Thymus (tissue), 14 donors: ENCODE data around the gene NEU4. TPM values are rescaled to one million over a fixed set of nuclear protein-coding genes. Genes with fewer than 3 reads are reported as not detected.
"Not testable (repeated sequence)": the region's sequence is repeated elsewhere in the genome, so short reads cannot be mapped to it uniquely, and the experiment has no call there.

ENCODE experiments used
- DNase-seq, 9 donors: peaks; one replicate each; pipeline ENCODE4 v3.0.0-alpha.2; 2013; ENCODE audit warnings: low spot score in 9 of 9, low read depth in 6 of 9, missing footprints in 1 of 9
- H3K27ac ChIP-seq, 2 donors: one replicate each; pipeline ENCODE4 v1.5.1; 2013; ENCODE audit warnings: control low read depth in 1 of 2, low read depth in 1 of 2, low read length in 1 of 2, mild to moderate bottlenecking in 1 of 2, moderate library complexity in 1 of 2
- H3K27me3 ChIP-seq, 2 donors: one replicate each; pipeline ENCODE4 v1.5.1; 2013; ENCODE audit warnings: low read length in 1 of 2; ENCODE audit not compliant: control insufficient read depth in 2 of 2, insufficient read depth in 1 of 2
- H3K36me3 ChIP-seq, 2 donors: one replicate each; pipeline ENCODE4 v1.5.1; 2013; ENCODE audit warnings: low read length in 1 of 2, mild to moderate bottlenecking in 1 of 2, moderate library complexity in 1 of 2; ENCODE audit not compliant: control insufficient read depth in 2 of 2, insufficient read depth in 2 of 2
- H3K4me1 ChIP-seq, 2 donors: one replicate each; pipeline ENCODE4 v1.5.1; 2013; ENCODE audit warnings: low read length in 2 of 2; ENCODE audit not compliant: control insufficient read depth in 2 of 2, insufficient read depth in 2 of 2
- H3K4me3 ChIP-seq, 2 donors: one replicate each; pipeline ENCODE4 v1.5.1; 2013; ENCODE audit warnings: low read length in 2 of 2, control low read depth in 1 of 2, mild to moderate bottlenecking in 1 of 2
- H3K9me3 ChIP-seq, 2 donors: one replicate each; pipeline ENCODE4 v1.5.1; 2013; ENCODE audit warnings: low read length in 1 of 2, mild to moderate bottlenecking in 1 of 2; ENCODE audit not compliant: control insufficient read depth in 2 of 2, insufficient read depth in 1 of 2
- WGBS: extraction: QIAGEN DNeasy Blood & Tissue Kit; methylation state at CpG from one replicate; pipeline ENCODE4 v1.1.7; 2013; 5-methylcytosine and 5-hydroxymethylcytosine counted together
- long read RNA-seq, 10 donors: transcript quantifications; one replicate each; lab custom pipeline, GENCODE V29; 2026
- polyA plus RNA-seq: library from polyadenylated mRNA; stranded (reverse); fragments of 200-250 nt; gene quantifications from one replicate; pipeline ENCODE4 v1.2.3, GENCODE V29; 2013
- total RNA-seq: library from RNA; stranded (reverse); fragments of 120-200 nt; gene quantifications from one replicate; pipeline ENCODE4 v1.2.4, GENCODE V29; 2013
- donor health status: healthy.

NEU4 gene
- total RNA-seq (0.05 TPM), polyA plus RNA-seq (1.1 TPM)
- long read RNA-seq, donor 1: 0 reads
- long read RNA-seq, donor 2: 0 reads
- long read RNA-seq, donor 3: 0 reads
- long read RNA-seq, donor 4: 0 reads
- long read RNA-seq, donor 5: 0 reads
- long read RNA-seq, donor 6: 0 reads
- long read RNA-seq, donor 7: 0 reads
- long read RNA-seq, donor 8: 0 reads
- long read RNA-seq, donor 9: 0 reads
- long read RNA-seq, donor 10: 0 reads

GRCh38 chr2:241808721-241809382 is at the start of gene NEU4:
Gene NEU4, plus strand, starts transcription at chr2:241809193. Its CDS starts 5,292 bp downstream, at chr2:241814485.
- no peak within 1 kb of the TSS for H3K4me3 ChIP-seq
- no peak within 1 kb of the TSS for H3K27ac ChIP-seq
- H3K27me3 ChIP-seq: peaks cover 2 to 18% of the 10 kb centered on the region in 2 donors
- no peaks in the 10 kb centered on the region for H3K36me3 ChIP-seq
- H3K4me1 ChIP-seq: peaks cover 10 to 29% of the 10 kb centered on the region in 2 donors
- WGBS: 94% methylated on average over 31 of the region's 31 CpGs
- DNase-seq: no peak
- H3K9me3 ChIP-seq: peaks cover 0 to 9% of the 10 kb centered on the region in 2 donors

- 99% methylated on average over 11 of the region's 16 CpGs for WGBS
- not testable (repeated sequence) for DNase-seq, H3K4me3 ChIP-seq, H3K4me1 ChIP-seq, H3K27ac ChIP-seq, H3K27me3 ChIP-seq, H3K9me3 ChIP-seq
- peaks cover 34 to 36% of the 10 kb centered on the region in 2 donors for H3K36me3 ChIP-seq
Observed at GRCh38 chr2:241759893-241760292, 49.1 kb upstream of the NEU4 start.

- 97% methylated on average over 17 of the region's 17 CpGs for WGBS
- no peak for DNase-seq
- peaks cover 30 to 33% of the 10 kb centered on the region in 2 donors for H3K36me3 ChIP-seq
- H3K9me3 ChIP-seq: peaks cover 4 to 7% of the 10 kb centered on the region in 2 donors
- H3K27ac ChIP-seq: no peak overlapping the region
- H3K27me3 ChIP-seq: no peaks in the 10 kb centered on the region
- no peak overlapping the region for H3K4me3 ChIP-seq
- no peaks in the 10 kb centered on the region for H3K4me1 ChIP-seq
Observed at GRCh38 chr2:241760301-241760771, 48.7 kb upstream of the NEU4 start.

DNA sequence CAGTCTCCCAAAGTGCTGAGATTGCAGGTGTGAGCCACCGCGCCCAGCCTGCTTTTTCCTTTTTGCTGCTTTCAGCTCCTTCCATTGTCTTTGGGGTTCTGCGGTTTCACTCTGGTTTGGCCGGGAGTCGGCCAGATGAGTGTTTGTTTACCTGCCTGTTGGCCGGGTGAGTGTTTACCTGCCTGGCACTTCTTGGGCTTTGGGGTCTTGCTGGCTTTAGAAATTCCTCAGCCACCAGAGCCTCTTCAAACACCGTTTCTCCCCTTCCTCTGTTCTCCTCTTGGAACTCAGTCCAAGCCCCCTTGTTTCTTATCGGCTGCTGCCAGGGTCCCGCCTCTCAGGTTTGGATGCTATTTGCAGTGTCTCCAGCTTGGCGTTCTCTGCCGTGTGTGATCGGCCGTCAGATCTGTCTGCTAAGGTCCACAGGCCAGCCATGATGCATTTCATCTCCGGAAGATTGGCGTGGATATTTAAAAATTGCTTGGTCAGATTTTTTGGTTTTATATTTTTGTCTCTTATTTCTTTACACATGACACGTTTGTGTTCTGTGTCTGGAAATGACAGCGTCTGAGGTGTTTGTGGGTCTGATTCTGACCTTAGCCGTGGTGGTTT is 46.6 kb upstream of the NEU4 start:
- 90% methylated on average over 18 of the region's 18 CpGs for WGBS
- peaks cover 4 to 7% of the 10 kb centered on the region in 2 donors for H3K9me3 ChIP-seq
- DNase-seq: no peak
- H3K4me3 ChIP-seq: no peak overlapping the region
- no peaks in the 10 kb centered on the region for H3K4me1 ChIP-seq
- H3K36me3 ChIP-seq: peaks cover 12 to 15% of the 10 kb centered on the region in 2 donors
- H3K27ac ChIP-seq: no peak overlapping the region
- no peaks in the 10 kb centered on the region for H3K27me3 ChIP-seq

DNA sequence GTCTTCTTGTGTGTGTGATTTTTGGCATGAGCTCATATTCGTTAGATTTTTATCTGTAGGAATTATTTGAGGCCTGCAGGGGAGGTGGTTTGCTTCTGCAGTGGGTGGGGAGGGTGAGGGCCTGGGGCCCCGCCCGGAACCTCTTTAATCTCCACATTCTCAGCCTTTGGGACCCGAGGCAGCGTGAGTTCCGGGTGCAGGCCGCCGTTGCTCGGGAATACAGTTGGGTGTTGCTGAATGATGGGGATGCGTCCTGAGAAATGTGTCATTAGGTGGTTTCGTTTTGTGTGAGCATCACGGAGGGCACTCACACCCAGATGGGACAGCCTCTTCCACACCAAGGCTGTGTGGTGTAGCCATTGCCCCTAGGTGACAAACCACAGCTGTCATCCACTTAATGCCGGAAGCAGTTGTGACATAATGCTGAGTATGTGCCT is 46.0 kb upstream of the NEU4 start:
- Histone ChIP-seq H3K27ac (no peak overlapping the region), H3K36me3 (peaks cover 14 to 17% of the 10 kb centered on the region in 2 donors), H3K4me1 (no peaks in the 10 kb centered on the region), H3K4me3 (no peak overlapping the region), H3K9me3 (peaks cover 4 to 7% of the 10 kb centered on the region in 2 donors), H3K27me3 (no peaks in the 10 kb centered on the region)
- 94% methylated on average over 13 of the region's 13 CpGs for WGBS
- DNase-seq: no peak

- H3K36me3 ChIP-seq: peaks cover 13 to 14% of the 10 kb centered on the region in 2 donors
- DNase-seq: no peak
- H3K9me3 ChIP-seq: peaks cover 4 to 7% of the 10 kb centered on the region in 2 donors
- no peak overlapping the region for H3K4me3 ChIP-seq
- 91% methylated on average over 20 of the region's 20 CpGs for WGBS
- H3K27me3 ChIP-seq: no peaks in the 10 kb centered on the region
- H3K27ac ChIP-seq: no peak overlapping the region
- no peaks in the 10 kb centered on the region for H3K4me1 ChIP-seq
Observed at GRCh38 chr2:241763551-241764274, 45.3 kb upstream of the NEU4 start.

DNA sequence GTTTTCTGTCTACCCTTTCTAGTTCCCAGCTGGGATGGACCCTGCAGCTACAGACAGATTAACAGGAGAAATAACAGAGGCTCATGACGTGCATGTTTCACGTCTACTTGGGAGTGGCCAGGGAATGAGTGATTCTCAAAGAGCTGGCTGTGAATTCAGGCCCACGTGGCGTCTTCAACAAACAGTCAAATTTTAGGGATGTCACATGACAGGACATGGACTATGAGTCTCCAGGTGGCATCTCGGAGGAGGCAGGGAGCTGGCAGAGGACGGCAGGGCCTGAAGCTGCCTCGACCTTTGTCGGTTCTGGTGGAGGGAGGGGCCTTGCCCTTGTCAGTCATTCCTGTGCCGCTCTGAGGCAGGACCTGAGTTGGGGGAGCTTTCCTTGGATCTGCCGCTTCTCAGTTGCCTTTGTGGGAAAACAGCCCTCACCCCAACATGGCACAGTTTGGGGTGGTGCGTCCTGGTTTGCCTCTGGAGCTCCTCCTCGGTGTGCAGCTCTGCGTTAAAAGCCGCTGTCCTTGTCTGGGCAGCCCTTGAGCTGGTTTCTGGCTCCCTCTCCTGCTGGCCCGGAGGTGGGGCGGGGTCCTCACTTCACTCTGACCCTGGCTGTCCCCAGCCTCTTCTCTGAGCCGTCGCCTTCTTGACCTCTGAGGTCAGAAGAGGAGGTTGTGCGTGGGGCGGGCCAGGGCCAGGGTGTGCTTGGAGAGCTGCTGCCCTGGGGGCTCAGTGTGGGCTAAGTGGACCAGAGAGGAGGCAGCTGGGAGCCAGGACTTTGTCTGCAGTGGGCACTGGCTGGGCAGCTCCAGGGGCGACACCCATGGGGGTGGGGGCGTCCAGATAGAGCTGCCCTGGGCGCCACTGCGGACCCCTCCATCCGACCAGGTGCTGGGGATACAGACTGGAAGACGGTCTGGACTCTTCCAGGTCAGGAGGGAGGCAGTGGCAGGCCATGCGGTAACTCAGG is 44.4 kb upstream of the NEU4 start:
- WGBS: 96% methylated on average over 27 of the region's 27 CpGs
- no peaks in the 10 kb centered on the region for H3K27me3 ChIP-seq
- peaks cover 4 to 7% of the 10 kb centered on the region in 2 donors for H3K9me3 ChIP-seq
- no peak for DNase-seq
- peaks cover 8% of the 10 kb centered on the region in 2 donors for H3K36me3 ChIP-seq
- no peaks in the 10 kb centered on the region for H3K4me1 ChIP-seq
- H3K27ac ChIP-seq: no peak overlapping the region
- H3K4me3 ChIP-seq: no peak overlapping the region
